ENCODE data around the gene DENND6B. TPM values are rescaled to one million over a fixed set of nuclear protein-coding genes. Genes with fewer than 3 reads are reported as not detected.

Gene DENND6B
- total and polyA plus RNA-seq, 2 of the 13 experiments (the other 11 are each of a cell fraction or from before 2014, with no cell fraction given): 0.95 to 3.8 TPM

DNA sequence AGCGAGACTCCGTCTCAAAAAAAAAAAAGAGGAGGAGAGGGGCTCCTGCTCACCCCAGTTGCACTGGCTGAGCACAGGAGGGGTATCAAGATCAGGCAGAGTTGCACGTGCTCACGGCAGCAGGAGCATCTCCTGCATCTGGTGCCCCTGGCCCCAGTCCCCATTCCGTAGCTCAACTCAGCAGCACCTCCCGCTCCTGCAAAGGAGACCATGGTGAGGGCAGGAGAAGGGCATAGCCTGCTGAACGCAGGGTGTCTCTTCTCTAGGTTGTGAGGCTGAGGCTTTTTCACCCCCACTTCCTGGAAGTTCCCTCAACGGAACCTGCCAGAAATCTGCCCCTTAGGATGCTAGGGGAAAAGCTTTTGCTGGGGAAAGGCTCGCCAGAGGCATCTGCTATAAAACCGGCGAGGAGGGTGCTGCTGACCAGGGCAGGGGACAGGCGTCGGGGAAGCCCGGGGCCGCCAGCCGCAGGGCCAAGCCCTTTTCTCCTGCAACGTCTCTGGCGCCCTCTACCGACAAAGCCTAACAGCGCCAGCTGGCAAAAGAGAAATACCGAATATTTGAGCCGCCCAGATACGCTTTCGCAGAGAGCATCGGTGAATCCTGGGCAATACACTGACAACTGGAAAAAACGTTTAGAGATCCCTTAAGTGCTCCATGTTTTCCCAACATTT, 15.3 kb upstream of the DENND6B start (continued):
- TF ChIP-seq, protein P1, sequence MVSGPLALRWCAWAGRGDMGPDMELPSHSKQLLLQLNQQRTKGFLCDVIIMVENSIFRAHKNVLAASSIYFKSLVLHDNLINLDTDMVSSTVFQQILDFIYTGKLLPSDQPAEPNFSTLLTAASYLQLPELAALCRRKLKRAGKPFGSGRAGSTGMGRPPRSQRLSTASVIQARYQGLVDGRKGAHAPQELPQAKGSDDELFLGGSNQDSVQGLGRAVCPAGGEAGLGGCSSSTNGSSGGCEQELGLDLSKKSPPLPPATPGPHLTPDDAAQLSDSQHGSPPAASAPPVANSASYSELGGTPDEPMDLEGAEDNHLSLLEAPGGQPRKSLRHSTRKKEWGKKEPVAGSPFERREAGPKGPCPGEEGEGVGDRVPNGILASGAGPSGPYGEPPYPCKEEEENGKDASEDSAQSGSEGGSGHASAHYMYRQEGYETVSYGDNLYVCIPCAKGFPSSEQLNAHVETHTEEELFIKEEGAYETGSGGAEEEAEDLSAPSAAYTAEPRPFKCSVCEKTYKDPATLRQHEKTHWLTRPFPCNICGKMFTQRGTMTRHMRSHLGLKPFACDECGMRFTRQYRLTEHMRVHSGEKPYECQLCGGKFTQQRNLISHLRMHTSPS (CRISPR knock-in tag; IDR thresholded peaks at IDR 0.05; ENCODE audit: low read depth): 0 out of 2 replicates have a peak, but pooled peaks have one; percentile 27
- peak; percentile 62; the same call in 1 of the 2 replicates for TF ChIP-seq HDAC2 (CRISPR knock-in tag; IDR thresholded peaks at IDR 0.05)
- TF ChIP-seq, protein P2, sequence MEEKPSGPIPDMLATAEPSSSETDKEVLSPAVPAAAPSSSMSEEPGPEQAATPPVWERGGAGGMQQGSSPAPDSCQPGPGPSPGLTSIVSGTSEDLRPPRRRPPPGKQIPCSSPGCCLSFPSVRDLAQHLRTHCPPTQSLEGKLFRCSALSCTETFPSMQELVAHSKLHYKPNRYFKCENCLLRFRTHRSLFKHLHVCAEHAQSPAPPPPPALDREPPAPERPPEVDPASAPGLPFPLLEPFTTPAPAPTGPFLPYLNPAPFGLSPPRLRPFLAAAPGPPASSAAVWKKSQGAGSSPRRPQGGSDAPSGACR (CRISPR knock-in tag; IDR thresholded peaks at IDR 0.05): 0 out of 2 replicates have a peak, but pooled peaks have one; percentile 20
- no peak for TF ChIP-seq MLLT10 (CRISPR knock-in tag; IDR thresholded peaks at IDR 0.05)
- peak; percentile 54; the same call in 1 of the 2 replicates for TF ChIP-seq SALL1 (CRISPR knock-in tag; IDR thresholded peaks at IDR 0.05)
- no peak for TF ChIP-seq SATB2 (CRISPR knock-in tag; IDR thresholded peaks at IDR 0.05)
- 0 out of 2 replicates have a peak, but pooled peaks have one; percentile 29 for TF ChIP-seq ZMAT3 (CRISPR knock-in tag; conservative IDR thresholded peaks at IDR 0.05)
- TF ChIP-seq, protein P3, sequence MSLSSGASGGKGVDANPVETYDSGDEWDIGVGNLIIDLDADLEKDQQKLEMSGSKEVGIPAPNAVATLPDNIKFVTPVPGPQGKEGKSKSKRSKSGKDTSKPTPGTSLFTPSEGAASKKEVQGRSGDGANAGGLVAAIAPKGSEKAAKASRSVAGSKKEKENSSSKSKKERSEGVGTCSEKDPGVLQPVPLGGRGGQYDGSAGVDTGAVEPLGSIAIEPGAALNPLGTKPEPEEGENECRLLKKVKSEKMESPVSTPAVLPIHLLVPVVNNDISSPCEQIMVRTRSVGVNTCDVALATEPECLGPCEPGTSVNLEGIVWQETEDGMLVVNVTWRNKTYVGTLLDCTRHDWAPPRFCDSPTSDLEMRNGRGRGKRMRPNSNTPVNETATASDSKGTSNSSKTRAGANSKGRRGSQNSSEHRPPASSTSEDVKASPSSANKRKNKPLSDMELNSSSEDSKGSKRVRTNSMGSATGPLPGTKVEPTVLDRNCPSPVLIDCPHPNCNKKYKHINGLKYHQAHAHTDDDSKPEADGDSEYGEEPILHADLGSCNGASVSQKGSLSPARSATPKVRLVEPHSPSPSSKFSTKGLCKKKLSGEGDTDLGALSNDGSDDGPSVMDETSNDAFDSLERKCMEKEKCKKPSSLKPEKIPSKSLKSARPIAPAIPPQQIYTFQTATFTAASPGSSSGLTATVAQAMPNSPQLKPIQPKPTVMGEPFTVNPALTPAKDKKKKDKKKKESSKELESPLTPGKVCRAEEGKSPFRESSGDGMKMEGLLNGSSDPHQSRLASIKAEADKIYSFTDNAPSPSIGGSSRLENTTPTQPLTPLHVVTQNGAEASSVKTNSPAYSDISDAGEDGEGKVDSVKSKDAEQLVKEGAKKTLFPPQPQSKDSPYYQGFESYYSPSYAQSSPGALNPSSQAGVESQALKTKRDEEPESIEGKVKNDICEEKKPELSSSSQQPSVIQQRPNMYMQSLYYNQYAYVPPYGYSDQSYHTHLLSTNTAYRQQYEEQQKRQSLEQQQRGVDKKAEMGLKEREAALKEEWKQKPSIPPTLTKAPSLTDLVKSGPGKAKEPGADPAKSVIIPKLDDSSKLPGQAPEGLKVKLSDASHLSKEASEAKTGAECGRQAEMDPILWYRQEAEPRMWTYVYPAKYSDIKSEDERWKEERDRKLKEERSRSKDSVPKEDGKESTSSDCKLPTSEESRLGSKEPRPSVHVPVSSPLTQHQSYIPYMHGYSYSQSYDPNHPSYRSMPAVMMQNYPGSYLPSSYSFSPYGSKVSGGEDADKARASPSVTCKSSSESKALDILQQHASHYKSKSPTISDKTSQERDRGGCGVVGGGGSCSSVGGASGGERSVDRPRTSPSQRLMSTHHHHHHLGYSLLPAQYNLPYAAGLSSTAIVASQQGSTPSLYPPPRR (CRISPR knock-in tag; IDR thresholded peaks at IDR 0.05; ENCODE audit: borderline replicate concordance): no peak
- TF ChIP-seq, protein P4, sequence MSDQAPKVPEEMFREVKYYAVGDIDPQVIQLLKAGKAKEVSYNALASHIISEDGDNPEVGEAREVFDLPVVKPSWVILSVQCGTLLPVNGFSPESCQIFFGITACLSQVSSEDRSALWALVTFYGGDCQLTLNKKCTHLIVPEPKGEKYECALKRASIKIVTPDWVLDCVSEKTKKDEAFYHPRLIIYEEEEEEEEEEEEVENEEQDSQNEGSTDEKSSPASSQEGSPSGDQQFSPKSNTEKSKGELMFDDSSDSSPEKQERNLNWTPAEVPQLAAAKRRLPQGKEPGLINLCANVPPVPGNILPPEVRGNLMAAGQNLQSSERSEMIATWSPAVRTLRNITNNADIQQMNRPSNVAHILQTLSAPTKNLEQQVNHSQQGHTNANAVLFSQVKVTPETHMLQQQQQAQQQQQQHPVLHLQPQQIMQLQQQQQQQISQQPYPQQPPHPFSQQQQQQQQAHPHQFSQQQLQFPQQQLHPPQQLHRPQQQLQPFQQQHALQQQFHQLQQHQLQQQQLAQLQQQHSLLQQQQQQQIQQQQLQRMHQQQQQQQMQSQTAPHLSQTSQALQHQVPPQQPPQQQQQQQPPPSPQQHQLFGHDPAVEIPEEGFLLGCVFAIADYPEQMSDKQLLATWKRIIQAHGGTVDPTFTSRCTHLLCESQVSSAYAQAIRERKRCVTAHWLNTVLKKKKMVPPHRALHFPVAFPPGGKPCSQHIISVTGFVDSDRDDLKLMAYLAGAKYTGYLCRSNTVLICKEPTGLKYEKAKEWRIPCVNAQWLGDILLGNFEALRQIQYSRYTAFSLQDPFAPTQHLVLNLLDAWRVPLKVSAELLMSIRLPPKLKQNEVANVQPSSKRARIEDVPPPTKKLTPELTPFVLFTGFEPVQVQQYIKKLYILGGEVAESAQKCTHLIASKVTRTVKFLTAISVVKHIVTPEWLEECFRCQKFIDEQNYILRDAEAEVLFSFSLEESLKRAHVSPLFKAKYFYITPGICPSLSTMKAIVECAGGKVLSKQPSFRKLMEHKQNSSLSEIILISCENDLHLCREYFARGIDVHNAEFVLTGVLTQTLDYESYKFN (CRISPR knock-in tag; conservative IDR thresholded peaks at IDR 0.05): peak; percentile 22; the same call in 1 of the 2 replicates
- TF ChIP-seq ETV5 (CRISPR knock-in tag; IDR thresholded peaks at IDR 0.05; ENCODE audit: borderline replicate concordance): peak; percentile 21; the same call in 1 of the 2 replicates
- TF ChIP-seq ZNF790 (CRISPR knock-in tag; IDR thresholded peaks at IDR 0.05; ENCODE audit: borderline replicate concordance): no peak
- TF ChIP-seq NR2F6 (IDR thresholded peaks at IDR 0.05): no peak
- TF ChIP-seq NR2F6 (CRISPR knock-in tag; IDR thresholded peaks at IDR 0.05): peak; percentile 38; the same call in 1 of the 2 replicates
- TF ChIP-seq FOXA3 (CRISPR knock-in tag; IDR thresholded peaks at IDR 0.05): no peak
- peak; percentile 44; the same call in 1 of the 2 replicates for TF ChIP-seq GABPB1 (CRISPR knock-in tag; IDR thresholded peaks at IDR 0.05)
- peak; percentile 92 for TF ChIP-seq RAD21 (CRISPR knock-in tag; IDR thresholded peaks at IDR 0.05)
- TF ChIP-seq REPIN1 (CRISPR knock-in tag; IDR thresholded peaks at IDR 0.05; ENCODE audit: borderline replicate concordance, low read depth): peak; percentile 40; the same call in 1 of the 2 replicates
- TF ChIP-seq ZKSCAN1 (IDR thresholded peaks at IDR 0.05; ENCODE audit: low read length): 0 out of 2 replicates have a peak, but pooled peaks have one; percentile 14
- TF ChIP-seq KLF16 (CRISPR knock-in tag; IDR thresholded peaks at IDR 0.05): peak in 1 of 2 experiments; percentile 43; a peak in 1 of 4 replicates

All from HepG2 (cell line).